ENCODE results near the gene STXBP2. TPM values are rescaled to one million over a fixed set of nuclear protein-coding genes. Genes with fewer than 3 reads are reported as not detected.

STXBP2 gene
- total RNA-seq, 4 donors from 2014 or later: 29.7 to 46.1 (median 37.7) TPM

- no peak for TF ChIP-seq CTCF (IDR thresholded peaks at IDR 0.05)
- DNase-seq (ENCODE audit: low spot score): no peak
- ATAC-seq (ENCODE audit: low FRiP score): no peak
Observed at GRCh38 chr19:7665076-7665475, 28.2 kb downstream of the STXBP2 start.

GRCh38 chr19:7668842-7669241 lies 31.9 kb downstream of the STXBP2 start, which contains the start of gene RETN:
TSS of gene RETN (plus strand) at chr19:7669049. CDS start at chr19:7669327, 278 bp downstream.
- DNase-seq (ENCODE audit: low spot score) (no peak), ATAC-seq (ENCODE audit: low FRiP score) (no peak)
- no peak for TF ChIP-seq CTCF (IDR thresholded peaks at IDR 0.05)

- TF ChIP-seq CTCF (IDR thresholded peaks at IDR 0.05): no peak
- ATAC-seq (ENCODE audit: low FRiP score): no peak
Observed at GRCh38 chr19:7669641-7670040, 32.7 kb downstream of the STXBP2 start.

GRCh38 chr19:7670150-7670783 lies 33.4 kb downstream of the STXBP2 start:
- DNase-seq (ENCODE audit: low spot score) (no peak), ATAC-seq (ENCODE audit: low FRiP score) (no peak)
- TF ChIP-seq CTCF (IDR thresholded peaks at IDR 0.05): no peak

More at GRCh38 chr19:7669641-7670040, 32.7 kb downstream of the STXBP2 start:
- DNase-seq (ENCODE audit: low spot score): no peak

GRCh38 chr19:7670790-7671189 lies 33.9 kb downstream of the STXBP2 start:
- no peak for ATAC-seq (ENCODE audit: low FRiP score)
- no peak for DNase-seq (ENCODE audit: low spot score)
- no peak for TF ChIP-seq CTCF (IDR thresholded peaks at IDR 0.05)

GRCh38 chr19:7672522-7672921 lies 35.6 kb downstream of the STXBP2 start:
- ATAC-seq (ENCODE audit: low FRiP score) (no peak), DNase-seq (ENCODE audit: low spot score) (no peak)
- TF ChIP-seq CTCF (IDR thresholded peaks at IDR 0.05): no peak

All from omental fat pad (tissue), 4 donors.